B cell (primary cell): Measurements from ENCODE around the gene TNNT3.

Experiments
- EZH2 ChIP-seq: IDR thresholded peaks from 2 replicates; pipeline ENCODE4 v1.6.1; 2012; ENCODE audit warnings: borderline replicate concordance, low read depth, mild to moderate bottlenecking, moderate library complexity, low read length; ENCODE audit not compliant: insufficient read depth, poor library complexity, severe bottlenecking
- TF ChIP-seq, protein P1 (sequence below): fragments of 200-600 bp; IDR thresholded peaks from one replicate; pipeline ENCODE4 v1.8.0; 2022; ENCODE audit warnings: antibody characterized with exemption, mild to moderate bottlenecking

DNA sequence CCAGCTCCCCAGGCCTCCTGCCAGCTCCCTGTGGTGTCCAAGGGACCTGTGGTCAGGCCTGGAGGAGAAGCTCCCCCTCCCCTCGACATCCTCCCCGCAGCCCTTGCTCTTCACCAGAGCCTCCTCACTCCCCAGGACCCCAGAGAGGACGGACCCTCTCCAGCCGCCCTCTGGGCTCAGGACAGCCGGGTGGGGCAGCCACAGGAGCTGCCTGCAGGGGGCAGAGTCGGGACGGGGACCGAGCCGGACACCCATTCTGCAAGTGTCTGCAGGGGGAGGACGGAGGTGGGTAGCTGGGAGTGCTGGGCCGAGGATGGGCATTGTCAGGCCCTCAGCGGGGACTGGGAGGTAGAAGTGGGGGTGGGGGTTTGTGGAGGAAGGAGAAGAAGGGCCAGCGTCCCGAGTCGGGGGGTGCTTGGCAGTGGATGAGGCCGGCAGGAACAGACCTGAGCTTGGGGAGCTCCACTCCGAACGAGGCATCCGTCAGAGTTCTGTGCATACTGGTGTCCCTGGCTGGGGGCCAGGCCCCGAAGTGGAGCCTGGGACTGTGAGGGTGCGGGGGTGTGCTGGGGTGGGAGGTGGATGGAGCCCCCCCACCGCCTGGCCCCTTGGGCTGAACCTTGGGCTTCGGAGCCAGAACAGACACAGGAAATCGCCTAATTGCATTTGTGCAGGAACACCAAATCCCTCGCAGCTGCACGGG lies 43.0 kb upstream of the TNNT3 start:
- TF ChIP-seq EZH2: no peak
- TF ChIP-seq, protein P1, sequence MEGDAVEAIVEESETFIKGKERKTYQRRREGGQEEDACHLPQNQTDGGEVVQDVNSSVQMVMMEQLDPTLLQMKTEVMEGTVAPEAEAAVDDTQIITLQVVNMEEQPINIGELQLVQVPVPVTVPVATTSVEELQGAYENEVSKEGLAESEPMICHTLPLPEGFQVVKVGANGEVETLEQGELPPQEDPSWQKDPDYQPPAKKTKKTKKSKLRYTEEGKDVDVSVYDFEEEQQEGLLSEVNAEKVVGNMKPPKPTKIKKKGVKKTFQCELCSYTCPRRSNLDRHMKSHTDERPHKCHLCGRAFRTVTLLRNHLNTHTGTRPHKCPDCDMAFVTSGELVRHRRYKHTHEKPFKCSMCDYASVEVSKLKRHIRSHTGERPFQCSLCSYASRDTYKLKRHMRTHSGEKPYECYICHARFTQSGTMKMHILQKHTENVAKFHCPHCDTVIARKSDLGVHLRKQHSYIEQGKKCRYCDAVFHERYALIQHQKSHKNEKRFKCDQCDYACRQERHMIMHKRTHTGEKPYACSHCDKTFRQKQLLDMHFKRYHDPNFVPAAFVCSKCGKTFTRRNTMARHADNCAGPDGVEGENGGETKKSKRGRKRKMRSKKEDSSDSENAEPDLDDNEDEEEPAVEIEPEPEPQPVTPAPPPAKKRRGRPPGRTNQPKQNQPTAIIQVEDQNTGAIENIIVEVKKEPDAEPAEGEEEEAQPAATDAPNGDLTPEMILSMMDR: peak; percentile 29
